22Rv1 (cell line): ENCODE results near the gene VPS26B.

Source experiments
- H3K27ac ChIP-seq: fragments of 450-650 bp; 2 replicates; pipeline ENCODE4 v1.5.1; 2017
- CTCF ChIP-seq: fragments of 450-650 bp; IDR thresholded peaks from 2 replicates; pipeline ENCODE4 v1.5.1; 2017; ENCODE audit warnings: mild to moderate bottlenecking
- ZFX ChIP-seq: fragments of 450-650 bp; IDR thresholded peaks from 2 replicates; pipeline ENCODE4 v1.6.1; 2017; ENCODE audit warnings: antibody characterized with exemption, borderline replicate concordance

VPS26B gene

DNA sequence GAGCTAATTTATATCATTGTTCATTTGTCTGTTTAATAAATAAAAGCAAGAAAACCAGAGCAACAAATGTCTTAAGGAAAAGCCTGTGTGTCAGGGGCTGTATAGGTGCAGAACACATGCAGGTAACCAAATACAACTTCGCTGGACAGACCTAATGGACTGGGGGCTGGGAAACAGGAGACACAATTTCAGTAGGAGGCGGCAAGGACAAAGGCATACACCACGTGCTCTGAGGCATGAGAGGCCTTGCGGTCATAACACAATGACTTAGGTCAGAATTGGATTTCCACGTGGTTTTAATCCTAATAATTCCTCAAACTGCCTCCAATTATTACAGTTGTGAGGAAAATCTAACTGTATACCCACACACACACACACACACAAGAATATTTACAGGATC lies 43.0 kb downstream of the VPS26B start:
- no peak overlapping the region for H3K27ac ChIP-seq
- no peak for TF ChIP-seq CTCF
- no peak for TF ChIP-seq ZFX

- no peak for TF ChIP-seq CTCF
- TF ChIP-seq ZFX, result no peak
Observed at GRCh38 chr11:134267966-134268365, 43.5 kb downstream of the VPS26B start.

GRCh38 chr11:134270250-134270714 lies 45.8 kb downstream of the VPS26B start:
- H3K27ac ChIP-seq, result no peak overlapping the region
- TF ChIP-seq CTCF (no peak), ZFX (no peak)

More at GRCh38 chr11:134267966-134268365, 43.5 kb downstream of the VPS26B start:
- no peak overlapping the region for H3K27ac ChIP-seq

DNA sequence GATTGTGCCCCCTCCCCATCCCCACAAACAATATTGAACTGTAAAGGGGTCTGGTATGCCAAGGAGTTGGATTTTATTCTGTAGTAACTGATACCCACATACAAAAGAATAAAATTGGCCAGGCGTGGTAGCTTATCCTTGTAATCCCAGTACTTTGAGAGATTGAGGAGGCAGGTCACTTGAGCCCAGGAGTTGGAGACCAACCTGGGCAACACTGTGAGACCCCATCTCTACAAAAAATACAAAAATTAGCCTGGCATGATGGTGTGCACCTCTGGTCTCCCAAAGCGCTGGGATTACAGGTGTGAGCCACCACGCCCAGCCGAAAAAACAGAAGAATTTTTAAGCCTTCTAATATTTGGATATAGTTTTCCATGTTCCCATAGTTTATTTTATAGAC lies 47.5 kb downstream of the VPS26B start:
- TF ChIP-seq ZFX, result no peak
- no peak for TF ChIP-seq CTCF
- no peak overlapping the region for H3K27ac ChIP-seq

DNA sequence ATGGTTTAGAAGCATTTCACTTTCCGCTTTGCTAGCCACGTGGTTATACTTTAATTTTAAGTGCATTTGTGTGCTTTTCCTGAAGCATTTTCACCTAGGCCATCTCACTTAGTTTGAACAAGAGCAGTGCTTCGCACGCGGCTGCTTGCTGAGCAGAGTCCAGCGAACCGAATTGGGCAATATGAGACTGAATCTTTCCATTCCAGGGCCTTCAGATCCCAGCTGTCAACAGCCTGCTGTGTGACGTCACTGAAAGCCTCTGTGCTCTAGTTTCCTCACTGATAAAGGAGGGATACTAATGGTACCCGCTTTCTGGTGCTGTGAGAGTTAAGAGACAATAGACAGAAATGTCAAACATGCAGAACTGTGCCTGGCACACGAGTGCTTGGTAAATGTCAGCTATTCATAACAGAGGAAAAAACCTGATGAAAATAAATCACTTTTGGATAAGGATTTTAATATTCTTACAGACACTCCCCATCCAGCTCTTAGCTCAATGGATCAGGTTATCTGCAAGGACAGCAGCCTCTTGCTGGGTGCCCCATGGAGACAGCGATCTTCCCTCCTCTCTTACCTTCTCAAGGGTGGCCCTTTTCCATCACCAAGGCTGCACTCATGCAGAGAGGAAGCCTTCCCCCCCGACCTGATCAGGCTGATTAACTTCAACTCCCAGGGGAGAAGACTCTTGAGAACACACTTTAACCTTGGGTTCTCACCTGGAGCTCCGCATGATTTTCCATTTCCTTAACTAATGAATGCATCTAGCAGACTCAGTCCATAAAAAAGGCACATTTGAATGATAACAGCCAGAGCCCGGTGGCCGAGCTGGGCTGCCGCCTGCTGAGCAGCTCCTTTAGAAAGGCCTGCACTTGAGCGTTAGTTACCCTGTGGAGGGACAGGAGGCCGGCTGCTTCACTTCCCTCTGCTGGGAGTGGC lies 48.2 kb downstream of the VPS26B start:
- no peak overlapping the region for H3K27ac ChIP-seq
- no peak for TF ChIP-seq ZFX
- no peak for TF ChIP-seq CTCF

- H3K27ac ChIP-seq, result no peak overlapping the region
- TF ChIP-seq ZFX (no peak), CTCF (no peak)
Observed at GRCh38 chr11:134273317-134273712, 48.8 kb downstream of the VPS26B start.

- TF ChIP-seq CTCF (no peak), ZFX (no peak)
- H3K27ac ChIP-seq, result no peak overlapping the region
Observed at GRCh38 chr11:134275188-134275533, 50.7 kb downstream of the VPS26B start.
